ENCODE data around the gene SPC24.

DNA sequence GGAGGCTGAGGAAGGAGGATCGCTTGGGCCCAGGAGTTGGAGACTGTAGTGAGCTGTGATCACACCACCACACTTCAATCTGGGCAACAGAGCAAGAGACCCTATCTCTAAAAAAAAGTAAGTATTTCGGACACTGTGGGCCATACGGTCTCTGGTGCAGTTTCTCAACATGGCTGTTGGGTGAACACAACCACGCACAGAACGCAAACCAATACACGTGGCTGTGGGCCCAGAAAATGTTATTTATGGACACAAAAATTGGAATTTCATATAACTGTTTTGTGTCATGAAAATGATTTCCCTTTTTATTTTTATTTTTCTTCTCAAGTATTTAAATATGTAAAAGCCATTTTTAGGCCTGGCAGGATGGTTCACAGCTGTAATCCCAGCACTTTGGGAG is 46.8 kb downstream of the SPC24 start:
- TF ChIP-seq, protein P1, sequence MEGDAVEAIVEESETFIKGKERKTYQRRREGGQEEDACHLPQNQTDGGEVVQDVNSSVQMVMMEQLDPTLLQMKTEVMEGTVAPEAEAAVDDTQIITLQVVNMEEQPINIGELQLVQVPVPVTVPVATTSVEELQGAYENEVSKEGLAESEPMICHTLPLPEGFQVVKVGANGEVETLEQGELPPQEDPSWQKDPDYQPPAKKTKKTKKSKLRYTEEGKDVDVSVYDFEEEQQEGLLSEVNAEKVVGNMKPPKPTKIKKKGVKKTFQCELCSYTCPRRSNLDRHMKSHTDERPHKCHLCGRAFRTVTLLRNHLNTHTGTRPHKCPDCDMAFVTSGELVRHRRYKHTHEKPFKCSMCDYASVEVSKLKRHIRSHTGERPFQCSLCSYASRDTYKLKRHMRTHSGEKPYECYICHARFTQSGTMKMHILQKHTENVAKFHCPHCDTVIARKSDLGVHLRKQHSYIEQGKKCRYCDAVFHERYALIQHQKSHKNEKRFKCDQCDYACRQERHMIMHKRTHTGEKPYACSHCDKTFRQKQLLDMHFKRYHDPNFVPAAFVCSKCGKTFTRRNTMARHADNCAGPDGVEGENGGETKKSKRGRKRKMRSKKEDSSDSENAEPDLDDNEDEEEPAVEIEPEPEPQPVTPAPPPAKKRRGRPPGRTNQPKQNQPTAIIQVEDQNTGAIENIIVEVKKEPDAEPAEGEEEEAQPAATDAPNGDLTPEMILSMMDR (IDR thresholded peaks at IDR 0.05; ENCODE audit: extremely low read depth in 1 of 2, insufficient read depth in 1 of 2, low read depth in 1 of 2, low read length in 2 of 2): no peak
- TF ChIP-seq, protein P2, sequence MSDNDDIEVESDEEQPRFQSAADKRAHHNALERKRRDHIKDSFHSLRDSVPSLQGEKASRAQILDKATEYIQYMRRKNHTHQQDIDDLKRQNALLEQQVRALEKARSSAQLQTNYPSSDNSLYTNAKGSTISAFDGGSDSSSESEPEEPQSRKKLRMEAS (IDR thresholded peaks at IDR 0.05; ENCODE audit: insufficient read depth, insufficient read length): no peak
- TF ChIP-seq EZH2 (IDR thresholded peaks at IDR 0.05; ENCODE audit: borderline replicate concordance, low read depth, low read length, severe bottlenecking) (no peak), POLR2AphosphoS5 (IDR thresholded peaks at IDR 0.05; ENCODE audit: insufficient read depth, low read depth, low read length) (no peak), POLR2A (IDR thresholded peaks at IDR 0.05; ENCODE audit: low read depth, low read length) (no peak), JUN (IDR thresholded peaks at IDR 0.05; ENCODE audit: borderline replicate concordance, insufficient read depth, insufficient read length, low read depth) (no peak), MYC (IDR thresholded peaks at IDR 0.05; ENCODE audit: low read depth, low read length) (no peak), FOS (IDR thresholded peaks at IDR 0.05; ENCODE audit: borderline replicate concordance, insufficient read depth, low read length) (no peak)

All from endothelial cell of umbilical vein (primary cell).